ENCODE results near the gene DCST2. TPM values are rescaled to one million over a fixed set of nuclear protein-coding genes. Genes with fewer than 3 reads are reported as not detected.

DCST2 gene
- total and polyA plus RNA-seq, 9 of the 15 experiments (the other 6 are each of a cell fraction or from before 2014, with no cell fraction given), result 0.09 to 0.49 (median 0.11) TPM; not detected in 3

- intact Hi-C loops (cut with micrococcal nuclease) (loop anchor here (1.0 to 5.0 kb wide), 2 partner anchors 26 to 87 kb away; partner anchors contain the start of gene EFNA4), in situ Hi-C loops (cut with MboI) (no loop called here)
- BruUV-seq (replicated peaks), result no TSS peak
- peak; percentile 58 for ATAC-seq
- peak overlapping the region; percentile 98 for H3K4me2 ChIP-seq (ENCODE audit: insufficient read depth, low read length)
- H3K36me3 ChIP-seq (ENCODE audit: control insufficient read depth, insufficient read depth, low read length), result peaks cover 33% of the 10 kb centered on the region
- no peaks in the 10 kb centered on the region for H3K9me1 ChIP-seq (ENCODE audit: control insufficient read depth, insufficient read depth, low read length)
- peak overlapping the region; percentile 89 to 97 for H3K9ac ChIP-seq (ENCODE audit: insufficient read depth in 1 of 2, low read depth in 2 of 2, low read length in 2 of 2)
- no peaks in the 10 kb centered on the region for H4K20me1 ChIP-seq (replicated peaks; ENCODE audit: control insufficient read depth, insufficient read depth, low read length)
- peaks cover 79% of the 10 kb centered on the region for H3K79me2 ChIP-seq (ENCODE audit: control insufficient read depth, insufficient read depth, low read length)
- peak overlapping the region; percentile 81 for H2AFZ ChIP-seq (ENCODE audit: low read depth, low read length)
- H3K27ac ChIP-seq (ENCODE audit: extremely low read depth, low read depth, low read length), result peak overlapping the region; percentile 99
- WGBS (ENCODE audit: insufficient coverage, low coverage, missing lambda C conversion rate), result 1% methylated on average over 28 of the region's 30 CpGs
- no peak for FAIRE-seq
- H3K9me3 ChIP-seq (replicated peaks; ENCODE audit: control insufficient read depth, insufficient read depth, low read depth, low read length), result no peaks in the 10 kb centered on the region
- H3K4me1 ChIP-seq (replicated peaks in 1 of 2; ENCODE audit: control insufficient read depth in 2 of 2, insufficient read depth in 2 of 2, low read length in 2 of 2), result peaks cover 39 to 46% of the 10 kb centered on the region in 2 experiments
- peak overlapping the region; percentile 66 for H3K4me3 ChIP-seq
- no peaks in the 10 kb centered on the region; a peak in 1 of 5 replicates for H3K27me3 ChIP-seq (ENCODE audit: control insufficient read depth in 2 of 2, insufficient read depth in 2 of 2, low read length in 2 of 2)
- peak; percentile 84 to 98 (median 89) for DNase-seq (ENCODE audit: extremely low read depth in 1 of 4, low spot score in 3 of 4)
- ChIA-PET CTCF (ENCODE audit: low intra/inter-chr PET ratio) (interaction anchor here (0.6 to 2.3 kb wide), 4 partner anchors 21 to 43 kb away, joined by 3 to 11 read pairs (median 4); no protein-coding TSS in a partner anchor), POLR2A (interaction anchor here (0.6 to 8.3 kb wide), 10 partner anchors 8 to 45 kb away, joined by 3 to 80 read pairs (median 4); partner anchors contain the start of genes FLAD1, LENEP, PBXIP1 and PYGO2)
- TF ChIP-seq ESRRA (IDR thresholded peaks at IDR 0.05; ENCODE audit: borderline replicate concordance, low read depth), result peak; percentile 2; the same call in 1 of the 2 replicates
- TF ChIP-seq KLF1 (tag; IDR thresholded peaks at IDR 0.05), result 0 out of 2 replicates have a peak, but pooled peaks have one; percentile 42
- no peak for TF ChIP-seq HMGN3 (IDR thresholded peaks at IDR 0.05; ENCODE audit: borderline replicate concordance, extremely low read depth, insufficient read length, low read depth, low read length)
- no peak for TF ChIP-seq ZNF780A (CRISPR knock-in tag; IDR thresholded peaks at IDR 0.05)
- TF ChIP-seq LCOR (CRISPR knock-in tag; IDR thresholded peaks at IDR 0.05), result peak; percentile 83
- 0 out of 2 replicates have a peak, but pooled peaks have one; percentile 71 for TF ChIP-seq RERE (CRISPR knock-in tag; IDR thresholded peaks at IDR 0.05; ENCODE audit: borderline replicate concordance)
- TF ChIP-seq TGIF2 (CRISPR knock-in tag; IDR thresholded peaks at IDR 0.05), result 0 out of 2 replicates have a peak, but pooled peaks have one; percentile 46
- peak; percentile 60 for TF ChIP-seq SAP30 (IDR thresholded peaks at IDR 0.05; ENCODE audit: borderline replicate concordance, insufficient read depth, low read depth, low read length, poor library complexity, severe bottlenecking)
- TF ChIP-seq SFPQ (IDR thresholded peaks at IDR 0.05; ENCODE audit: low read depth, low read length), result no peak
- TF ChIP-seq RBFOX2 (IDR thresholded peaks at IDR 0.05; ENCODE audit: low read depth, low read length), result peak; percentile 80
- 0 out of 2 replicates have a peak, but pooled peaks have one; percentile 23 for TF ChIP-seq SMAD3 (CRISPR knock-in tag; conservative IDR thresholded peaks at IDR 0.05)
Measured at GRCh38 chr1:154974808-154975408, 58.7 kb downstream of the DCST2 start.

All from K562 (cell line).